ENCODE measurements around the gene SMIM5. TPM values are rescaled to one million over a fixed set of nuclear protein-coding genes. Genes with fewer than 3 reads are reported as not detected.

SMIM5 gene
- total RNA-seq, 3 donors from 2014 or later, result 20.7 to 41.6 (median 27.5) TPM

- no peaks in the 10 kb centered on the region for H3K36me3 ChIP-seq (ENCODE audit: low read depth)
- no peak overlapping the region for H3K4me3 ChIP-seq
- intact Hi-C loops (cut with DNase I, micrococcal nuclease), result no loop called here
- TF ChIP-seq CTCF (IDR thresholded peaks at IDR 0.05), result no peak
- peaks cover 46% of the 10 kb centered on the region for H3K4me1 ChIP-seq (ENCODE audit: low read depth)
- DNase-seq (no peak), ATAC-seq (no peak)
- H3K9me3 ChIP-seq, result no peaks in the 10 kb centered on the region
Measured at GRCh38 chr17:75614006-75614405, 19.2 kb upstream of the SMIM5 start.

GRCh38 chr17:75614556-75615270, 18.5 kb upstream of the SMIM5 start:
- intact Hi-C loops (cut with DNase I, micrococcal nuclease), result no loop called here
- TF ChIP-seq CTCF (IDR thresholded peaks at IDR 0.05), result no peak
- H3K36me3 ChIP-seq (ENCODE audit: low read depth), result no peaks in the 10 kb centered on the region
- H3K4me1 ChIP-seq (ENCODE audit: low read depth), result peaks cover 46% of the 10 kb centered on the region
- H3K9me3 ChIP-seq, result no peaks in the 10 kb centered on the region
- H3K4me3 ChIP-seq, result no peak overlapping the region
- no peak for DNase-seq
- no peak for ATAC-seq

- Histone ChIP-seq H3K36me3 (ENCODE audit: low read depth) (no peaks in the 10 kb centered on the region), H3K4me3 (no peak overlapping the region), H3K4me1 (ENCODE audit: low read depth) (peaks cover 40% of the 10 kb centered on the region), H3K9me3 (no peaks in the 10 kb centered on the region)
- ATAC-seq (no peak), DNase-seq (no peak)
- TF ChIP-seq CTCF (IDR thresholded peaks at IDR 0.05), result no peak
- intact Hi-C loops (cut with DNase I, micrococcal nuclease), result no loop called here
Measured at GRCh38 chr17:75615301-75615700, 17.9 kb upstream of the SMIM5 start.

GRCh38 chr17:75616521-75617122, 16.6 kb upstream of the SMIM5 start:
- no peak for DNase-seq
- H3K4me3 ChIP-seq, result no peak overlapping the region
- H3K4me1 ChIP-seq (ENCODE audit: low read depth), result peaks cover 29% of the 10 kb centered on the region
- H3K36me3 ChIP-seq (ENCODE audit: low read depth), result no peaks in the 10 kb centered on the region
- peak; percentile 20 for ATAC-seq
- intact Hi-C loops (cut with DNase I, micrococcal nuclease), result no loop called here
- TF ChIP-seq CTCF (IDR thresholded peaks at IDR 0.05), result no peak
- no peaks in the 10 kb centered on the region for H3K9me3 ChIP-seq

- Histone ChIP-seq H3K9me3 (no peaks in the 10 kb centered on the region), H3K36me3 (ENCODE audit: low read depth) (no peaks in the 10 kb centered on the region), H3K4me3 (no peak overlapping the region), H3K4me1 (ENCODE audit: low read depth) (peaks cover 24% of the 10 kb centered on the region)
- intact Hi-C loops (cut with DNase I, micrococcal nuclease), result no loop called here
- TF ChIP-seq CTCF (IDR thresholded peaks at IDR 0.05), result no peak
- ATAC-seq (peak; percentile 83), DNase-seq (peak; percentile 90 to 92 (median 91))
Measured at GRCh38 chr17:75617218-75617617, 16.0 kb upstream of the SMIM5 start.
